Right lobe of liver (tissue), 6 donors: Measurements from ENCODE around the gene GSC. TPM values are rescaled to one million over a fixed set of nuclear protein-coding genes. Genes with fewer than 3 reads are reported as not detected.
"Not testable (repeated sequence)": the region's sequence is repeated elsewhere in the genome, so short reads cannot be mapped to it uniquely, and the experiment has no call there.

Experiments
- ATAC-seq, 4 donors: fragments of 200-7000 bp; cut with Tn5 transposase; one replicate each; pipeline ENCODE4 v1.9.1; 2020; ENCODE audit warnings: mild to moderate bottlenecking in 4 of 4, moderate library complexity in 4 of 4
- DNase-seq, 3 donors: peaks; one replicate each; pipeline ENCODE4 v3.0.0-alpha.2; 2020
- H3K27ac ChIP-seq, 3 donors: fragments of 200-600 bp; one replicate each; pipeline ENCODE4 v1.8.0; 2022
- H3K27me3 ChIP-seq, 2 donors: fragments of 200-600 bp; one replicate each; pipeline ENCODE4 v1.8.0; 2022
- H3K36me3 ChIP-seq, 4 donors: fragments of 200-600 bp; sonication (generic) in 1 of 4; one replicate each; pipeline versions ENCODE4 v1.5.1 to v1.8.0; 2017 to 2022; ENCODE audit warnings: control low read depth in 1 of 4
- H3K4me1 ChIP-seq, 4 donors: fragments of 200-600 bp; sonication (generic) in 1 of 4; one replicate each; pipeline versions ENCODE4 v1.5.1 to v1.8.0; 2017 to 2022; ENCODE audit warnings: control low read depth in 1 of 4
- H3K4me3 ChIP-seq, 3 donors: fragments of 200-600 bp; one replicate each; pipeline ENCODE4 v1.8.0; 2022
- H3K9me3 ChIP-seq, 4 donors: fragments of 200-600 bp; sonication (generic) in 1 of 4; one replicate each; pipeline versions ENCODE4 v1.5.1 to v1.8.0; 2017 to 2022; ENCODE audit warnings: control low read depth in 1 of 4
- CTCF ChIP-seq, 4 donors: fragments of 200-600 bp in 3 of 4; fragments of 450-650 bp in 1 of 4; IDR thresholded peaks; one replicate each; pipeline versions ENCODE4 v1.5.1 to v1.8.0; 2016 to 2022; ENCODE audit warnings: antibody characterized with exemption in 4 of 4, mild to moderate bottlenecking in 2 of 4
- POLR2A ChIP-seq: fragments of 450-650 bp; IDR thresholded peaks from one replicate; pipeline ENCODE4 v1.6.1; 2017; ENCODE audit warnings: antibody characterized with exemption, mild to moderate bottlenecking
- WGBS: methylation state at CpG from one replicate; pipeline ENCODE4 v1.1.6; 2018; ENCODE audit warnings: low coverage, low lambda C conversion rate; ENCODE audit not compliant: insufficient coverage; ENCODE audit errors: missing lambda C conversion rate; 5-methylcytosine and 5-hydroxymethylcytosine counted together
- intact Hi-C, 2 donors: fragments of 100-400 bp; cut with DNase I; formaldehyde crosslinking; loops; one replicate each; pipeline versions ENCODE4 v1.11.2 to v1.14.1; 2022
- total RNA-seq, 6 experiments: library from RNA; depleted of rRNA in 2 of 6; stranded (reverse); fragments of >200 nt in 2 of 6; fragmentation: NEBNext Ultra II Directional in 3 of 6; extraction: Animal tissue kit (Norgen Biotek cat#: 25700) in 3 of 6; gene quantifications; one replicate each; pipeline versions ENCODE4 v1.1.0 to v1.2.4, GENCODE V29; 2016 to 2023
- donor health status: DM: no; HTN: yes; CAD: no.
- donor health status: DM: no; HTN: no; CAD: no.
- donor health status: DM: no; HTN: no; CAD: no.
- donor health status: DM: no; HTN: yes; CAD: no.
- donor health status: DM: no; HTN: yes; CAD: no.

The GSC gene
- total RNA-seq, 6 experiments from 2014 or later: not detected

DNA sequence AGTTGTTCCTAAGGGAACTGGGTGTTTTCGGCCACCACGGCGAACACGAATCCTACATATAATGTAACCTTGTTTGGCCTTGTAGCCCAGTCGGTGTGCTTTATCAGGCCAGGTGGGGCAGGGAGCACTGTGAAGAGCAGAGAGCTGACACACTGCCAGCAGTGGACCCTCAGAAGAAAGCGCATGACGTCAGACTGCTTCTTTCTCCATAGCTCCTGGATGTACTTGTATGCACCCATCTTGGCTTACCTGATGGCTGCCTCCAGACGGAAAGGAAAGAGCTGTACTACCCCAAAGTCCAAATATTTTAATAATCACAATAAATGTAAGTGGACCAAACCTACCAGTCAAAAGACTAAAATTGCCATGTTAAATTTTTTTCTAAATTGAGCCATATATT, 31.3 kb upstream of the GSC start:
- H3K36me3 ChIP-seq: no peaks in the 10 kb centered on the region
- no peak overlapping the region for H3K27ac ChIP-seq
- no peaks in the 10 kb centered on the region for H3K9me3 ChIP-seq
- 69% methylated on average over 8 of the region's 8 CpGs for WGBS
- no peaks in the 10 kb centered on the region for H3K4me1 ChIP-seq
- no peak for DNase-seq
- H3K4me3 ChIP-seq: no peak overlapping the region
- TF ChIP-seq POLR2A (no peak), CTCF (IDR thresholded peaks at IDR 0.05) (no peak)
- intact Hi-C loops: no loop called here
- no peaks in the 10 kb centered on the region for H3K27me3 ChIP-seq
- no peak for ATAC-seq

GRCh38 chr14:94800764-94801163, 30.9 kb upstream of the GSC start:
- H3K4me1 ChIP-seq, H3K27ac ChIP-seq, H3K27me3 ChIP-seq, DNase-seq, H3K9me3 ChIP-seq, intact Hi-C loops, H3K36me3 ChIP-seq, ATAC-seq, H3K4me3 ChIP-seq: not testable (repeated sequence)
- WGBS: 54% methylated on average over 8 of the region's 9 CpGs

GRCh38 chr14:94797887-94798286, 28.0 kb upstream of the GSC start:
- H3K27me3 ChIP-seq: no peaks in the 10 kb centered on the region
- no peak overlapping the region for H3K27ac ChIP-seq
- H3K4me3 ChIP-seq: no peak overlapping the region
- TF ChIP-seq CTCF (IDR thresholded peaks at IDR 0.05) (no peak), POLR2A (no peak)
- no peaks in the 10 kb centered on the region for H3K9me3 ChIP-seq
- ATAC-seq (no peak), DNase-seq (no peak)
- no peaks in the 10 kb centered on the region for H3K4me1 ChIP-seq
- intact Hi-C loops: no loop called here
- 83% methylated on average over 1 of the region's 2 CpGs for WGBS
- H3K36me3 ChIP-seq: no peaks in the 10 kb centered on the region

GRCh38 chr14:94796278-94796677, 26.4 kb upstream of the GSC start:
- DNase-seq (no peak), ATAC-seq (no peak)
- intact Hi-C loops: no loop called here
- Histone ChIP-seq H3K9me3 (no peaks in the 10 kb centered on the region), H3K36me3 (no peaks in the 10 kb centered on the region), H3K27ac (no peak overlapping the region), H3K27me3 (no peaks in the 10 kb centered on the region), H3K4me3 (no peak overlapping the region), H3K4me1 (no peaks in the 10 kb centered on the region)
- no peak for TF ChIP-seq CTCF (IDR thresholded peaks at IDR 0.05)
- no peak for TF ChIP-seq POLR2A

- no peak for ATAC-seq
- no peaks in the 10 kb centered on the region for H3K4me1 ChIP-seq
- no peak overlapping the region for H3K4me3 ChIP-seq
- no peaks in the 10 kb centered on the region for H3K27me3 ChIP-seq
- TF ChIP-seq CTCF (IDR thresholded peaks at IDR 0.05) (no peak), POLR2A (no peak)
- H3K36me3 ChIP-seq: no peaks in the 10 kb centered on the region
- intact Hi-C loops: no loop called here
- DNase-seq: no peak
- H3K9me3 ChIP-seq: no peaks in the 10 kb centered on the region
- no peak overlapping the region for H3K27ac ChIP-seq
- 39% methylated on average over 3 of the region's 3 CpGs for WGBS
Measured at GRCh38 chr14:94795372-94795771, 25.5 kb upstream of the GSC start.
